Cortex of kidney (tissue), 1 donor: Measurements from ENCODE around the gene SNX3.

Experiments
- DNase-seq: peaks from one replicate; lab custom pipeline; 2025; lab: John Stamatoyannopoulos, UW

Gene SNX3

GRCh38 chr6:108170332-108171290 is 90.2 kb downstream of the SNX3 start:
- no peak for DNase-seq

- DNase-seq = no peak
Measured at GRCh38 chr6:108169464-108170331, 91.1 kb downstream of the SNX3 start.

DNA sequence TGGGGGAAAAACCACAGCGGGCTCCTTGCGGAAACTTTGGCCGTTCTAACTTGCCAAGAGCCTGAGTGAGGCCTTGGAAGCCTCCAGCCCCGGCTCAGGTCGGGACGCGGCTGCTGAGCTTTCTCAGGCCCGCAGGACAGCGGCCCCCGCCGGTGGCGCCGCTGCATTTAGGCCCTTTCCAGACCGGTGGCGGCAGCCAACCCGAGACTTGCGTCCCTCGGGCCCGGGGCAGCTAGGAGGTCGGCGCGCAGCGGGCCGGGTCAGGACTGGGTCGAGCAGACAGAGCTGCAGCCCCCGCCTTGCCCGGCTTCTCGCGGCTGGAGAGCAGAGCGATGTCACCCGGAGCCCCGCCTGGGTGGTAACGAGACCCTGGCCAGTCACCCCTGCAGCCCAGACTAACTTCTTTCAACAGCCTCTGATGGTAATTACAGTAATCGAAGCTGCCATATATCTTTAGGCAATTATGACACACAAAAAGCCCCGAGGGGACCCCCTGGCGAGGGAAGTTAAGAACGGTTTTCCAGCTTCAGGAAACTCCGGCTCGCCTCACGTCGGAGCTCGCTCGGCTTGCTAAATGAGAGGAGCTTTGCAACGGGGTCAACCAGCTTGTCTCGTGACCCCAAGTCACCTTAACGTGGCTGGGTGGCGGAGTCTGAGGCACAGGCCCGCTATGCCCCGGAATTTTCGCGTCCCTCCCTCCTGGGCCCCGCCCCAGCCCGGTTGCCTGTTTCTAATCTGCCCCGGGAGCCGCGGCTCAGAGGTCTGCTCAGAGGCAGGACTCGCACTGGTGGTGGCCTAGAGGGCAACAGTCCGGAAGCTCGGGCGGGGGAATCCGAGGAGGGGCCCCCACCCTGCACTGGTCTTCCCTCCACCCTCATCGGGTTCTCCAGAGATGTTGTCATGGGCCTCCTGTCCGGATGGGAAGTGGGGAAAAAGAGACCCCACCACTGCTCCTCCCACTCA is 92.1 kb downstream of the SNX3 start:
- DNase-seq = no peak

DNA sequence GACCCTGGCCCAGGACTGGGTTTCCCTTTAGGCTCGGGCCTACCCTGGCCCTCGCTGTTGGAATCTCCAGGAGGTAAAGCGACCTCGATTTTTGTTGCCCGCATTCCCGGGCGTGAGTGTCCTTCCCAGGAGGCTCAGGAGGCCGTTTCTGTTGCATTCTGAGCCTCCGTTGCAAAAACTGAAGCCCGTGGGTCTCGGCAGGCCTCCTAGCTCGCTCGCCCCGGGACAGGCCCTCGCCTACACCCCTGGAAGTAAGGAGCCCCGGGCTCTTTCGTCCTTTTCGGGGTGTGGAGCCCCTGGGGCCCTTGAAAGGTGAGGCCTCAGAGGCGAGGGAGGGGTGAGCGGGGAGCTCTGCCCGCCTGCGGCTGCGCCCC is 92.8 kb downstream of the SNX3 start:
- DNase-seq = no peak

GRCh38 chr6:108167449-108168089 is 93.3 kb downstream of the SNX3 start:
- no peak for DNase-seq

DNA sequence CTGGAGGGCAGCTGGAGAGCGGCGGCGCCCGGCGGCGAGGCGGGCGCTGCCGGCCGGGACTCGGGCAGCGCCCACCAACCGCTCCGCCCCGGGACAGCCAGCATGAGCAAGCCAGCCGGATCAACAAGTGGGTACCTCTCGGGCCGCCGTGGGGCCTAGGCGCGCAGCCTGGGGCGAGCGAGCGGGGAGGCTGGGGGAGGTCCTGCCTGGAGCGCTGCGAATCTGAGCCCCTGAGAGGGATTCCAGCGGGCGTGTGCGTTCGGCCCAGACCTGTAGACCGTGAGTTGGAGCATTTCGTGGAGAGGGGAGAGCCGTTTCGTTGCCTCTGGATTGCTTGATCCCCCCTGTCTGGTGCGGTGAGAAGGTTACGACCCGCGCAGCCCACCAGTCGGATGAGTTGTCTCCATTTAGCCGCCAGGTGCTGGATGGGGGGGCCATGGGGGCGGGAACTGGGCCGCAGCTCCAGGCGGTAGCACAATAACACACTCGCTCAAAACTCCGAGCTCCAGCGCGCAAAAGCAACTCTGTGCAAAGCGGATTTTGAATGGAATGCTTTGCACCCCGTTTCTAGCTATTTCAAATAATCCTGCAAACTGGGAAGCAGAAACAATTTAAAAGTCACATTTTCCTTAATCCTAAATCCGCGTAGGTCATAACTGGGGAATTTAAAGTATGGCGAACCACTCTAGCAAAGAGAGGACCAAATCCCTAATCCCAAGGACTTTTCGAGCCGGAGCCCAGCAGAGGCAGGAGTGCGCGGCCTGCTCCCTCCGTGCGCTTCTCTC is 94.0 kb downstream of the SNX3 start:
- DNase-seq = no peak

GRCh38 chr6:108165714-108166663 is 94.9 kb downstream of the SNX3 start, which contains the start of gene NR2E1:
NR2E1 (plus strand) TSS chr6:108166022; CDS start chr6:108166766, 744 bp downstream.
- no peak for DNase-seq

DNA sequence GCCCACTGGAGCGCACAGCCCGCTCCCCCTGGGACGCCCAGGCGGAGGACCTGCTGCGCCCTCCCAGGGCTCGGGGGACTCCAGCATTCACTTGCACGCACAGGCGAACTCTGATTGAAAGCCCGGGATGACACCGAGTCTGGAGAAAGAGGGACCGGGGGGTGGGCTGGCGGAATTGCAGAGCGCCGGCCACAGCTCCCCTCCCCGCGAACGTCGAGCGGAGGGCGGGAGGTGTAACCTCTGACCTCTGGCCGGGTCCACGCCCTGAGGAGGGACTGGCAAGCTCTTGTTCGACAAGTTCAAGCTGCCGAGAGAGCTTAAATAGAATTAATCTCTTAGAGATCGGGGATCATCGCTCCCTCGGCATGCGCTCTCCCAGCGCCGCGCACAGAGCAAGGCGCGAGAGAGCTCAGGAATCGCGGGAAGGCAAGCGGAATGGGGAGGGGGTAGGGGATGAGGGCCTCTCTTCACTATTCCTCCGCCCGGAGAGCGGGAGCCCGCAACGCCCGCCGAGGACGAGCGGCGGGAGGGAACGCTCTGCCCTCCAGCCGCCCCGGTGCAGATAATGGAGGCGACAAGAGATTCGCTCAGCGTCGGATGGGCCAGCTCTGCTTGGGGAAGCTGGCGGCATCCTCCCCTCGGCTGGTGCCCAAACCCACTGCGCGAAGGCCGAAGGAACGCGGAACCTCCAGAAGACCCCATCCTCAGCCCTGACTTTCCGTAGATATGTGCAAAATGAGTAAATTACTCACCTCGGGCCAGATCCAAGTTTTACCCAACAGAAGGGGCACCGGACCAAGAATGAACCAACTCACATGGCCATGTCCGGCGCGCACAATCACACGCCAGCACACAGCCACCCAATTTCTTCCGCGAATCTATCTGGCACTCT is 95.8 kb downstream of the SNX3 start:
- DNase-seq = no peak

GRCh38 chr6:108164543-108164814 is 96.4 kb downstream of the SNX3 start:
- DNase-seq = no peak

DNA sequence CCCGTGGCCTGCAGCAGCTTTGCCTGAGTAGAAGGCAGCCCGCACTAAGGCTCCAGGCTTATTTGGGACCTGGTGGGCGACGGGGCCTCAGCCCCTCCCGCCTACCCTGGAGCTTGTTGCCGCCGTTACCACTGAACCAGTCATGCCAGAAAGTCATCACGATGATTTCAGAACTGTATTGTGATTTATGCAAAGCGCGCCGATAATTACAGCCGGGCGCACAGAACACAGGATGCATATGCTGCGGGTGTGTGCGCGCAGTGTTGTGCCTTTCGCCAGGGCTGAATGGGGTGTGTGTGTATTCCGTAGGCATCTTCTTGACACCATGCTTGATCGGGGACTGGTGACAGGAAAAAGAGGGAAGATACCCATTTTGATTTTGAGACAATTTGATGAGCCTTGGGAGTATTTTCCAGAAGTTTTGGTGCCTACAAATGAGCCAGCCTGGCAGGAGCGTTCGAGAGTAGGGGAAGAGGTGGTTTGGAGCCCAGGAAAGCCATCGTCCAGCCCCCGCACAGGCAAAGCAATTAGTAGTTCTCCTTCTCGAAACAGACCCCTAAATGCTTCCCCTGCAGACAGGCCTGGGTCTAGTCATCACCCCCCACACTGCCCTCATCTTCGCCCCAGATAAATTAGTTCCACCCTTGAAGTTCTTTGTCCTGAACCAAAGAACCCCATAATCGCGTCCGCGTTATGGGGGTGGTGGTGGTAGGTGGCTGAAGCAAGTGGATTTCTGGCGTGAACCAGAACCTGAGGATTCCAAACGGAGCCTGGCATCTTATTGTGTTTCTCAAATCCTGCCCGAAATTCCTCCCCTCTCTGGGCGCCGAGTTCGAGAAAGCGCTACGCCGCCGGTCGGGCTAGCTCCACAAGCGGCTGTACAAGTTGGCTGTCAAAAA is 96.9 kb downstream of the SNX3 start:
- DNase-seq = no peak

- no peak for DNase-seq
Measured at GRCh38 chr6:108163267-108163643, 97.6 kb downstream of the SNX3 start.

- no peak for DNase-seq
Measured at GRCh38 chr6:108161724-108162282, 99.0 kb downstream of the SNX3 start.
